Right cardiac atrium (tissue), 5 donors: ENCODE measurements around the gene SCART1. TPM values are rescaled to one million over a fixed set of nuclear protein-coding genes. Genes with fewer than 3 reads are reported as not detected.
A peak's percentile ranks its signal among the peaks of the same experiment; 100 is the strongest.
"Not testable (repeated sequence)": the region's sequence is repeated elsewhere in the genome, so short reads cannot be mapped to it uniquely, and the experiment has no call there.

Experiments used
- ATAC-seq, 2 donors: fragments of 200-7000 bp; cut with Tn5 transposase; one replicate each; pipeline versions ENCODE4 v1.8.0 to v1.9.1; 2020; ENCODE audit warnings: moderate library complexity in 2 of 2, mild to moderate bottlenecking in 1 of 2
- DNase-seq, 3 donors: peaks; one replicate each; pipeline ENCODE4 v3.0.0-alpha.2; 2020
- H3K27ac ChIP-seq: one replicate; pipeline ENCODE4 v1.5.1; 2013; ENCODE audit warnings: mild to moderate bottlenecking, low read length, control low read depth, moderate library complexity
- H3K27me3 ChIP-seq: one replicate; pipeline ENCODE4 v1.6.1; 2013; ENCODE audit not compliant: control insufficient read depth, insufficient read depth
- H3K4me1 ChIP-seq: one replicate; pipeline ENCODE4 v1.6.1; 2013; ENCODE audit warnings: low read length; ENCODE audit not compliant: control insufficient read depth, insufficient read depth
- H3K4me3 ChIP-seq: one replicate; pipeline ENCODE4 v1.5.1; 2013; ENCODE audit warnings: low read length, control low read depth
- H3K9me3 ChIP-seq: one replicate; pipeline ENCODE4 v1.6.1; 2013; ENCODE audit warnings: low read length; ENCODE audit not compliant: control insufficient read depth
- WGBS: extraction: QIAGEN DNeasy Blood & Tissue Kit; methylation state at CpG from one replicate; pipeline ENCODE4 v1.1.7; 2013; 5-methylcytosine and 5-hydroxymethylcytosine counted together
- intact Hi-C, 4 donors: fragments of 100-400 bp; cut with DNase I; formaldehyde crosslinking; loops; one replicate each; pipeline versions ENCODE4 v1.11.0 to v1.14.0; 2022 to 2023
- polyA plus RNA-seq: library from polyadenylated mRNA; stranded (reverse); fragments of 200-250 nt; gene quantifications from one replicate; pipeline ENCODE4 v1.2.3, GENCODE V29; 2013
- total RNA-seq, 4 donors: library from RNA; stranded (reverse); fragmentation: NEBNext Ultra II Directional; extraction: Animal tissue kit (Norgen Biotek cat#: 25700); gene quantifications; one replicate each; pipeline ENCODE4 v1.2.1, GENCODE V29; 2021
- donor health status: healthy with polysubstance abuse.
- donor health status: DM: no; HTN: yes; CAD: no.
- donor health status: DM: no; HTN: no; CAD: no.
- donor health status: DM: no; HTN: yes; CAD: no; lungs with severe emphysema.
- donor health status: DM: yes; HTN: yes; CAD: no.

The SCART1 gene
- total and polyA plus RNA-seq, 5 donors = 0.29 to 1.4 (median 0.82) TPM

GRCh38 chr10:133465950-133466474 lies 12.3 kb downstream of the SCART1 start:
- ATAC-seq (no peak), DNase-seq (no peak)
- H3K4me1 ChIP-seq = no peaks in the 10 kb centered on the region
- H3K27ac ChIP-seq = no peak overlapping the region
- WGBS = 89% methylated on average over 7 of the region's 7 CpGs
- intact Hi-C loops = no loop called here
- H3K9me3 ChIP-seq = no peaks in the 10 kb centered on the region
- no peaks in the 10 kb centered on the region for H3K27me3 ChIP-seq
- no peak overlapping the region for H3K4me3 ChIP-seq

GRCh38 chr10:133466683-133467275 lies 13.0 kb downstream of the SCART1 start:
- H3K4me3 ChIP-seq = no peak overlapping the region
- no peak overlapping the region for H3K27ac ChIP-seq
- no peak for ATAC-seq
- H3K4me1 ChIP-seq = no peaks in the 10 kb centered on the region
- WGBS = 90% methylated on average over 7 of the region's 7 CpGs
- DNase-seq = no peak
- no peaks in the 10 kb centered on the region for H3K9me3 ChIP-seq
- no peaks in the 10 kb centered on the region for H3K27me3 ChIP-seq
- intact Hi-C loops = no loop called here

GRCh38 chr10:133467286-133467911 lies 13.7 kb downstream of the SCART1 start:
- DNase-seq = no peak
- intact Hi-C loops = no loop called here
- ATAC-seq = no peak
- Histone ChIP-seq H3K4me3 (no peak overlapping the region), H3K27ac (no peak overlapping the region), H3K27me3 (no peaks in the 10 kb centered on the region), H3K4me1 (no peaks in the 10 kb centered on the region), H3K9me3 (no peaks in the 10 kb centered on the region)
- WGBS = 89% methylated on average over 17 of the region's 17 CpGs

- H3K9me3 ChIP-seq, H3K4me3 ChIP-seq, H3K27ac ChIP-seq, intact Hi-C loops, ATAC-seq, H3K27me3 ChIP-seq, DNase-seq, H3K4me1 ChIP-seq: not testable (repeated sequence)
- 81% methylated on average over 3 of the region's 3 CpGs for WGBS
Measured at GRCh38 chr10:133469205-133469604, 15.5 kb downstream of the SCART1 start.

- no peak overlapping the region for H3K4me3 ChIP-seq
- H3K27me3 ChIP-seq = no peaks in the 10 kb centered on the region
- H3K9me3 ChIP-seq = no peaks in the 10 kb centered on the region
- DNase-seq = no peak
- ATAC-seq = no peak
- intact Hi-C loops = no loop called here
- H3K27ac ChIP-seq = no peak overlapping the region
- 76% methylated on average over 7 of the region's 7 CpGs for WGBS
- no peaks in the 10 kb centered on the region for H3K4me1 ChIP-seq
Measured at GRCh38 chr10:133471300-133472109, 17.8 kb downstream of the SCART1 start.

GRCh38 chr10:133473270-133473669 lies 19.5 kb downstream of the SCART1 start:
- DNase-seq (no peak), ATAC-seq (no peak)
- 60% methylated on average over 4 of the region's 4 CpGs for WGBS
- Histone ChIP-seq H3K4me1 (no peaks in the 10 kb centered on the region), H3K4me3 (no peak overlapping the region), H3K9me3 (no peaks in the 10 kb centered on the region), H3K27ac (no peak overlapping the region), H3K27me3 (no peaks in the 10 kb centered on the region)
- intact Hi-C loops = no loop called here

- H3K9me3 ChIP-seq = no peaks in the 10 kb centered on the region
- intact Hi-C loops = no loop called here
- H3K4me3 ChIP-seq = no peak overlapping the region
- H3K27me3 ChIP-seq = no peaks in the 10 kb centered on the region
- no peak for ATAC-seq
- no peaks in the 10 kb centered on the region for H3K4me1 ChIP-seq
- WGBS = 71% methylated on average over 2 of the region's 2 CpGs
- no peak overlapping the region for H3K27ac ChIP-seq
- DNase-seq = no peak
Measured at GRCh38 chr10:133474027-133474426, 20.3 kb downstream of the SCART1 start.

- Histone ChIP-seq H3K9me3 (no peaks in the 10 kb centered on the region), H3K27ac (no peak overlapping the region), H3K4me3 (no peak overlapping the region), H3K4me1 (no peaks in the 10 kb centered on the region), H3K27me3 (no peaks in the 10 kb centered on the region)
- 84% methylated on average over 12 of the region's 12 CpGs for WGBS
- ATAC-seq (no peak), DNase-seq (no peak)
- intact Hi-C loops = no loop called here
Measured at GRCh38 chr10:133474665-133475424, 21.1 kb downstream of the SCART1 start.

GRCh38 chr10:133475425-133475734 lies 21.6 kb downstream of the SCART1 start:
- Histone ChIP-seq H3K27ac (no peak overlapping the region), H3K4me1 (no peaks in the 10 kb centered on the region), H3K9me3 (no peaks in the 10 kb centered on the region), H3K4me3 (no peak overlapping the region), H3K27me3 (no peaks in the 10 kb centered on the region)
- WGBS = 76% methylated on average over 5 of the region's 5 CpGs
- no peak for ATAC-seq
- DNase-seq = peak in 1 of 3 donors; percentile 44
- intact Hi-C loops = no loop called here

GRCh38 chr10:133475821-133476640 lies 22.3 kb downstream of the SCART1 start:
- H3K27me3 ChIP-seq = no peaks in the 10 kb centered on the region
- DNase-seq (peak in 1 of 3 donors; percentile 39), ATAC-seq (no peak)
- H3K4me1 ChIP-seq = no peaks in the 10 kb centered on the region
- intact Hi-C loops = no loop called here
- H3K4me3 ChIP-seq = no peak overlapping the region
- no peak overlapping the region for H3K27ac ChIP-seq
- 78% methylated on average over 11 of the region's 11 CpGs for WGBS
- H3K9me3 ChIP-seq = no peaks in the 10 kb centered on the region
